Kidney epithelial cell (primary cell): Measurements from ENCODE around the gene LRCH1. TPM values are rescaled to one million over a fixed set of nuclear protein-coding genes. Genes with fewer than 3 reads are reported as not detected.

Experiments
- DNase-seq: peaks from one replicate; pipeline ENCODE4 v3.0.0-alpha.2; 2010; ENCODE audit warnings: low read depth
- H3K27me3 ChIP-seq: 2 replicates; pipeline ENCODE4 v1.6.0; 2011; ENCODE audit warnings: low read length; ENCODE audit not compliant: control insufficient read depth, insufficient read depth
- H3K36me3 ChIP-seq: 2 replicates; pipeline ENCODE4 v1.5.1; 2011; ENCODE audit warnings: low read length; ENCODE audit not compliant: control insufficient read depth, insufficient read depth
- H3K4me3 ChIP-seq: 2 replicates; pipeline ENCODE4 v1.5.1; 2011; ENCODE audit warnings: low read depth, mild to moderate bottlenecking, control low read depth, low read length
- CTCF ChIP-seq: IDR thresholded peaks from 2 replicates; pipeline ENCODE4 v1.5.1; 2011; ENCODE audit warnings: mild to moderate bottlenecking, moderate library complexity, low read length, control low read depth, inconsistent platforms; ENCODE audit not compliant: insufficient read depth, poor library complexity, severe bottlenecking
- total RNA-seq: library from RNA; depleted of rRNA; stranded (reverse); fragments of >200 nt; gene quantifications from 2 replicates; pipeline ENCODE4 v1.2.3, GENCODE V29; 2015

LRCH1 gene
- total RNA-seq, 1 donor from 2014 or later = 14.0 TPM

- H3K27me3 ChIP-seq = no peaks in the 10 kb centered on the region
- no peak for DNase-seq
- no peak overlapping the region for H3K4me3 ChIP-seq
- TF ChIP-seq CTCF = no peak
- no peaks in the 10 kb centered on the region for H3K36me3 ChIP-seq
Observed at GRCh38 chr13:46676378-46676725, 123.4 kb downstream of the LRCH1 start.

- DNase-seq = no peak
- TF ChIP-seq CTCF = peak; percentile 18
- no peak overlapping the region for H3K4me3 ChIP-seq
- no peaks in the 10 kb centered on the region for H3K36me3 ChIP-seq
- H3K27me3 ChIP-seq = no peaks in the 10 kb centered on the region
Observed at GRCh38 chr13:46679369-46680120, 126.6 kb downstream of the LRCH1 start.

GRCh38 chr13:46682015-46682414 is 129.0 kb downstream of the LRCH1 start:
- no peak for TF ChIP-seq CTCF
- DNase-seq = no peak
- Histone ChIP-seq H3K27me3 (no peaks in the 10 kb centered on the region), H3K4me3 (no peak overlapping the region), H3K36me3 (no peaks in the 10 kb centered on the region)

- no peak for TF ChIP-seq CTCF
- no peak for DNase-seq
- H3K27me3 ChIP-seq = no peaks in the 10 kb centered on the region
- no peaks in the 10 kb centered on the region for H3K36me3 ChIP-seq
- no peak overlapping the region for H3K4me3 ChIP-seq
Observed at GRCh38 chr13:46682707-46683106, 129.7 kb downstream of the LRCH1 start.

- H3K4me3 ChIP-seq = no peak overlapping the region
- TF ChIP-seq CTCF = no peak
- no peak for DNase-seq
- H3K27me3 ChIP-seq = no peaks in the 10 kb centered on the region
- H3K36me3 ChIP-seq = no peaks in the 10 kb centered on the region
Observed at GRCh38 chr13:46683676-46684260, 130.8 kb downstream of the LRCH1 start.

- no peaks in the 10 kb centered on the region for H3K36me3 ChIP-seq
- TF ChIP-seq CTCF = no peak
- DNase-seq = no peak
- H3K27me3 ChIP-seq = no peaks in the 10 kb centered on the region
- H3K4me3 ChIP-seq = no peak overlapping the region
Observed at GRCh38 chr13:46684287-46685001, 131.5 kb downstream of the LRCH1 start.
